HTR-8/SVneo (cell line): Measurements from ENCODE around the gene DUX4.
"Not testable (repeated sequence)": the region's sequence is repeated elsewhere in the genome, so short reads cannot be mapped to it uniquely, and the experiment has no call there.

Source experiments
- DNase-seq: peaks from one replicate; pipeline ENCODE4 v3.0.0; 2011; ENCODE audit warnings: low spot score, mixed read lengths; ENCODE audit not compliant: insufficient read length
- FAIRE-seq: peaks from 2 replicates; lab custom pipeline; 2011; peaks lifted over from hg19 to GRCh38; lab: Jason Lieb, UNC

DUX4 gene

DNA sequence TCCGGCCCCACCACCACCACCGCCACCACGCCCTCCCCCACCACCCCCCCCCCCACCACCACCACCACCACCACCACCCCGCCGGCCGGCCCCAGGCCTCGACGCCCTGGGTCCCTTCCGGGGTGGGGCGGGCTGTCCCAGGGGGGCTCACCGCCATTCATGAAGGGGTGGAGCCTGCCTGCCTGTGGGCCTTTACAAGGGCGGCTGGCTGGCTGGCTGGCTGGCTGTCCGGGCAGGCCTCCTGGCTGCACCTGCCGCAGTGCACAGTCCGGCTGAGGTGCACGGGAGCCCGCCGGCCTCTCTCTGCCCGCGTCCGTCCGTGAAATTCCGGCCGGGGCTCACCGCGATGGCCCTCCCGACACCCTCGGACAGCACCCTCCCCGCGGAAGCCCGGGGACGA, at the start of gene DUX4:
DUX4 (plus strand) TSS at position 347 of the 400 bp plus-strand sequence; CDS start at position 347, 0 bp downstream.
- FAIRE-seq, DNase-seq: not testable (repeated sequence)

DNA sequence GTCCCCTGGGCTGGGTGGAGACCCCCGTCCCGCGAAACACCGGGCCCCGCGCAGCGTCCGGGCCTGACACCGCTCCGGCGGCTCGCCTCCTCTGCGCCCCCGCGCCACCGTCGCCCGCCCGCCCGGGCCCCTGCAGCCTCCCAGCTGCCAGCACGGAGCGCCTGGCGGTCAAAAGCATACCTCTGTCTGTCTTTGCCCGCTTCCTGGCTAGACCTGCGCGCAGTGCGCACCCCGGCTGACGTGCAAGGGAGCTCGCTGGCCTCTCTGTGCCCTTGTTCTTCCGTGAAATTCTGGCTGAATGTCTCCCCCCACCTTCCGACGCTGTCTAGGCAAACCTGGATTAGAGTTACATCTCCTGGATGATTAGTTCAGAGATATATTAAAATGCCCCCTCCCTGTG, 1.9 kb downstream of the DUX4 start:
- DNase-seq, FAIRE-seq: not testable (repeated sequence)

DNA sequence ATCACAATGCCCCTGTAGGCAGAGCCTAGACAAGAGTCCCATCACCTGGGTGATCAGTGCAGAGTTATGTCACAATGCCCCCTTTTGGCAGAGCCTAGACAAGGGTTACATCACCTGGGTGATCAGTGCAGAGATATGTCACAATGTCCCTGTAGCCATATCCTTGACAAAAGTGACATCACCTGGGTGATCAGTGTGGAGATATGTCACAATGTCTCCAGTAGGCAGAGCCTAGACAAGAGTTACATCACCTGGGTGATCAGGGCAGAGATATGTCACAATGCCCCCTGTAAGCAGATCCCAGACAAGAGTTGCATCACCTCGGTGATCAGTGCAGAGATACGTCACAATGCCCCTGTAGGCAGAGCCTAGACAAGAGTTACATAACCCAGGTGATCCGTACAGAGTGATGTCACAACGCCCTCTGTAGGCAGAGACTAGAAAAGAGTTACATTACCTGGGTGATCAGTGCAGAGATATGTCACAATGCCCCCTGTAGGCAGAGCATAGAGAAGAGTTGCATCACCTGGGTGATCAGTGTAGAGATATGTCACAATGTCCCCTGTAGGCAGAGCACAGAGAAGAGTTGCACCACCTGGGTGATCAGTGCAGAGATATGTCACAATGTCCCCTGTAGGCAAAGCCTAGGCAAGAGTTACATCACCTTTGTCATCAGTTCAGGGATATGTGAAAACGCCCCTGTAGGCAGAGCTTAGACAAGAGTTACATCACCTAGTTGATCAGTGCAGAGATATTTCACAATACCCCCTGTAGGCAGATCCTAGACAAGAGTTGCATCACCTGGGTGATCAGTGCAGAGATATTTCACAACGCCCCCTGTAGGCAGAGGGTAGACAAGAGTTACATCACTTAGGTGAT, 4.4 kb downstream of the DUX4 start:
- FAIRE-seq, DNase-seq: not testable (repeated sequence)

DNA sequence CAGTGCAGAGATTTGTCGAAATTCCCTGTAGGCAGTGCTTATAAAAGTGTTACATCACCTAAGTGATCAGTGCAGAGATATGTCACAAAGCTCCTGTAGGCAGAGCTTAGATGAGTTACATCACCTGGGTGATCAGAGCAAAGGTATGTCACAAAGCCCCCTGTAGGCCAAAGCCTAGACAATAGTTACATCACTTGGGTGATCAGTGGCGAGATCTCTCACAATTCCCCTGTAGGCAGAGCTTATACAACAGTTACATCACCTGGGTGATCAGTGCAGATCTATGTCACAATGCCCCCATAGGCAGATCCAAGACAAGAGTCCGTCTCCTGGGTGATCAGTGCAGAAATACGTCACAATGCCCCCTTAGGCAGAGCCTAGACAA, 5.0 kb downstream of the DUX4 start:
- DNase-seq, FAIRE-seq: not testable (repeated sequence)

DNA sequence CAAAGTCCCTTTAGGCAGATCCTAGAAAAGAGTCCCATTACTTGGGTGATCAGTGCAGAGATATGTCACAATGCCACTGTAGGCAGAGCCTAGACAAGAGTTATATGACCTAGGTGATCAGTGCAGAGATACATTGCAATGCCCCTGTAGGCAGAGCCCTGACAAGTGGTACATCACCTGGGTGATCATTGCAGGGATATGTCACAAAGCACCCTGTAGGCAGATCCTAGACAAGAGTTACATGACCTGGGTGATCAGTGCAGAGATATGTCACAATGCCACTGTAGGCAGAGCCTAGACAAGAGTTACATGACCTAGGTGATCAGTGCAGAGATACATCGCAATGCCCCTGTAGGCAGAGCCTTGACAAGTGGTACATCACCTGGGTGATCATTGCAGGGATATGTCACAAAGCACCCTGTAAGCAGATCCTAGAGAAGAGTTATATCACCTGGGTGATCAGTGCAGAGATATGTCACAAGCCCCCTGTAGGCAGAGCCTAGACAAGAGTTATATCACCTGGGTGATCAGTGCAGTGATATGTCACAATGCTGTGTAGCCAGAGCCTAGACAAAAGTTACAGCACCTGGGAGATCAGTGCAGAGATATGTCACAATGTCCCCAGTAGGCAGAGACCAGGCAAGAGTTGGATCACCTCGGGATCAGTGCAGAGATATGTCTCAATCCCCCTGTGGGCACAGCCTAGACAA, 5.6 kb downstream of the DUX4 start:
- not testable (repeated sequence) for FAIRE-seq, DNase-seq

DNA sequence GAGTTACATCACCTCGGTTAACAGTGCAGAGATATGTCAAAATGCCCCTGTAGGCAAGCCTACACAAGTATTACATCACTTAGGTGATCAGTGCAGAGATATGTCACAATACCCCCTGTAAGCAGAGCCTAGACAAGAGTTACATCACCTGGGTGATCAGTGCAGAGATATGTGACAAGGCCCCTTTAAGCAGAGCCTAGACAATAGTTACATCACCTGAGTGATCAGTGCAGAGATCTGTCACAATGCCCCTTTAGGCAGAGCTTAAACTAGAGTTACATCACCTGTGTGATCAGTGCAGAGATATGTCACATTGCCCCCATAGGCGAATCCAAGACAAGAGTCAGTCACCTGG, 6.1 kb downstream of the DUX4 start:
- not testable (repeated sequence) for FAIRE-seq, DNase-seq

DNA sequence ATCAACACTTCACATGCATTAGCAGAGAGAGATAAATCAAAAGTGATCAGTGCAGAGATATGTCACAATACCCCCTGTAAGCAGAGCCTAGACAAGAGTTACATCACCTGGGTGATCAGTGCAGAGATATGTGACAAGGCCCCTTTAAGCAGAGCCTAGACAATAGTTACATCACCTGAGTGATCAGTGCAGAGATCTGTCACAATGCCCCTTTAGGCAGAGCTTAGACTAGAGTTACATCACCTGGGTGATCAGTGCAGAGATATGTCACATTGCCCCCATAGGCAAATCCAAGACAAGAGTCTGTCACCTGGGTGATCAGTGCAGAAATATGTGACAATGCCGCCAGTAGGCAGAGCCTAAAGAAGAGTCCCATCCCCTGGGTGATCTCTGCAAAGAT, 7.4 kb downstream of the DUX4 start:
- DNase-seq, FAIRE-seq: not testable (repeated sequence)

DNA sequence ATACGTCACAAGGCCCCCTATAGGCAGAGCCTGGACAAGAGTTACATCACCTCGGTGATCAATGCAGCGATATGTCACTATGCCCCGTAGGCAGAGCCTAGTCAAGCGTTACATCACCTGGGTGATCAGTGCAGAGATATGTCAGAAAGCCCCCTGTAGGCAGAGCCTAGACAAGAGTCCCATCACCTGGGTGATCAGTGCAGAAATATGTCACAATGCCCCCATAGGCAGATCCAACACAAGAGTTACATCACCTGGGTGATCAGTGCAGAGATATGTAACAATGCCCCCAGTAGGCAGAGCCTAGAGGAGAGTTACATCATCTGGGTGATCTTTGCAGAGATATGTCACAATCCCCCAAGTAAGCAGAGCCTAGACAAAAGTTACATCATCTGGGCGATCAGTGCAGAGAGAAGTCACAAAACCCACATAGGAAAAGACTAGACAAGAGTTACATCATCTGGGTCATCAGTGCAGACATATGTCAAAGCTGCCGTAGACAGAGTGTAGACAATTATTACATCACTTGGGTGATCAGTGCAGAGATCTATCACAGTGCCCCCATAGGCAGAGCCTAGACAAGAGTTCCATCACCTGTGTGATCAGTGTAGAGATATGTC, 8.0 kb downstream of the DUX4 start:
- FAIRE-seq = not testable (repeated sequence)

DNA sequence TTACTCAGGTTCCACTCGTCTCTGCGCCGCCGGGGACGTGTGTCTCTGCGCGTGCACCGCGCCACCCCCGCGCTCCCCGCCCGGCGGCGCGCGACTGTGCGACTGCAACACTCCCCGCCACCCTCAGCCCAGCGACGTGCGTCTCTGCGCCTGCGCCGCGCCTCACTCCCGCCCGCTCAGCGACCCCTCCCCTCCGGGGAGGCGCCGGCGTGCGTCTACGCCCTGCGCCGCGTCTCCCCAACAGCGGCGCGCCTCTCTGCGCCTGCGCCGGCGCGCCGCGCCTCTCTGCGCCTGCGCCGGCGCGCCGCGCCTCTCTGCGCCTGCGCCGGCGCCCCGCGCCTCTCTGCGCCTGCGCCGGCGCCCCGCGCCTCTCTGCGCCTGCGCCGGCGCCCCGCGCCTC, 29.9 kb downstream of the DUX4 start:
- not testable (repeated sequence) for FAIRE-seq, DNase-seq

More for the DNA sequence above, 8.0 kb downstream of the DUX4 start:
- DNase-seq = not testable (repeated sequence)
